ENCODE measurements around the gene FAM171A2. TPM values are rescaled to one million over a fixed set of nuclear protein-coding genes. Genes with fewer than 3 reads are reported as not detected.

The FAM171A2 gene
- total RNA-seq, 2 donors from 2014 or later: 2.4 to 3.3 TPM

GRCh38 chr17:44355642-44356099 is 8.0 kb downstream of the FAM171A2 start:
- Histone ChIP-seq H3K4me3 (no peak overlapping the region), H3K4me1 (peaks cover 0 to 1% of the 10 kb centered on the region in 2 donors), H3K27me3 (no peaks in the 10 kb centered on the region), H3K27ac (no peak overlapping the region), H3K9me3 (no peaks in the 10 kb centered on the region), H3K36me3 (peaks cover 18% of the 10 kb centered on the region)
- no peak for DNase-seq (ENCODE audit: low spot score)
- no peak for TF ChIP-seq CTCF (IDR thresholded peaks at IDR 0.05)

DNA sequence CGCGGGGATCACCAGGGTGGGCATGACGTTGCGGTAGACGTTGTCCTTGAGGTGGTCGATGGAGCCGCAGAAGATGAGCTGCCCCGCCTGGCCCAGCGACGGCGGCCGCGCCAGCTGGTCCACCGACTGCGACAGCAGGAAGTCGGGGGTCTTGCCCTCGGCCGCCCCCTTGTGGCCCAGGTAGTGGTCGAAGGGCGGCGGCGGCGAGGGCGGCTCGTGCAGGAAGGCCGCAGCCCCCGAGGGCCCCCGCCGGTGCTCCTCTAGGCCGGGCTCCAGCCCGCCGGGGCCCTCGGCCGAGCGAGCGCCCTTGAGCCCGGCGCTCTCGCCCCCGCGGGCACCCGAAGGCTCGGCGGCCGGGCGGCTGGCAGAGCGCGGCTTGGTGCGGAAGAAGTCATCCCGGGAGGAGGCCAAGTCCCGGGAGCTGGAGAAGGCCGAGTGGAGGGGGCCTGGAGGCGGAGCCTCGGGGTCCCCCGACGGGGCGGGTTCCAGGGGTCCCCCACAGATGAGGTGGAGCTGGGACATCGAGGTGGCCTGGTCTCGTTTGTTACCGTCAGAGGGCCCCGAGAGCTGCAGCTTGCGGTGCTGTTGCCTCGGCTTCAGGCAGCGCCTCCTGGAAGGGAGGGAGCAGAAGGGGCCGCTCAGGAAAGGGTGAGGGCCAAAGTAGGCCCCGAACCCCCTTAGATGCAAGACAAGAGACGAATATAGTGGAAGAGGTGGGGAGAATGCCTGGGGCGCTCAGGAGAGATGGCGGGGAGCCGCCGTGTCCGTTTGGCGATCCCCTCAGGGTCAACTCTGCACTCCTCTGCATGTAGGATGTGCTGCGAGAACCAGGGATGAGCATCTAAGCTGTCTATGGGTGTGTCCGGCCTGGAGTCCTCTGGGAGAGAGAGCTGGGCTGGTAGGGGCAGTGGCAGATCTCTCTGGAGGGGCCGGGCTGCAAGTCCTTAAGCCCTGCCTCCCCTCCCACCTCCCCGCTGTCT is 8.8 kb downstream of the FAM171A2 start:
- Histone ChIP-seq H3K4me1 (no peaks in the 10 kb centered on the region), H3K27me3 (no peaks in the 10 kb centered on the region), H3K9me3 (no peaks in the 10 kb centered on the region), H3K27ac (no peak overlapping the region), H3K36me3 (peaks cover 26% of the 10 kb centered on the region), H3K4me3 (peak overlapping the region in 1 of 2 donors; percentile 52)
- no peak for DNase-seq (ENCODE audit: low spot score)
- peak in 1 of 2 donors; percentile 50 for TF ChIP-seq CTCF (IDR thresholded peaks at IDR 0.05)

DNA sequence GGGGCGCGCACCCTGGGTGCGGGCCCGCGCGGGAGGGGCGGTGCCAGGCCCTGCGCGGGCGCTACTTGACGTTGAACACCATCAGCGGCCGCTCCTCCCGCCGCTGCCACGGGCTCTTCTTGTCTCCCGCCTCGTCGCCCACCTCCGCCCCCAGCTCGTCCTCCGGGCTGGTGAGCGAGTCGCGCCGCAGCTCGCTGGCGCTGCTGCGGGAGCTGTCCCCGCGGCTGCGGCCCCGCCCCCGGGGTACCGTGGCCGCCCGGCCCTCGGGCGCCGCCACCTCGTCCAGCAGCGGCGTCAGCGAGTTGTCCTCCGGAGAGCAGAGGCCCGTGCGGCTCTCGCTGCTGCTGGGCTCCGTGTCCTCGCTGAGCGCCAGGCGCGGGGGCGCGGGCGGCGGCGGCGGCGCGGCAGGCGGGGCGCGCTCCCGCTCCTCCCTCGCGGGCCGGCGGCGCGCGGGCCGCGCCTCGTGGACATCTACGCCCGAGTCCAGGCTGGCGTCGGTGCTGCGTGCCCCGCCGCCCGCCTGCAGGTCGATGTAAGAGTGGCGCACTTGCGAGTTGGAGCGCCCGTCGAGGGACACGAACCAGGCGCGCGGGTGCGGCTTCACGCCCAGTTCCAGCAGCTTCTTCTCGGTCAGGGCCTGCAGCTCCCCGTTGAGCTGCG is 9.9 kb downstream of the FAM171A2 start:
- no peaks in the 10 kb centered on the region for H3K4me1 ChIP-seq
- no peaks in the 10 kb centered on the region for H3K27me3 ChIP-seq
- no peak for DNase-seq (ENCODE audit: low spot score)
- H3K36me3 ChIP-seq: peaks cover 32% of the 10 kb centered on the region
- TF ChIP-seq CTCF (IDR thresholded peaks at IDR 0.05): no peak
- H3K9me3 ChIP-seq: no peaks in the 10 kb centered on the region
- peak overlapping the region; percentile 31 to 52 for H3K4me3 ChIP-seq
- H3K27ac ChIP-seq: peak overlapping the region in 1 of 2 donors; percentile 56

- H3K27ac ChIP-seq: peak overlapping the region in 1 of 2 donors; percentile 56
- H3K27me3 ChIP-seq: no peaks in the 10 kb centered on the region
- H3K4me3 ChIP-seq: peak overlapping the region; percentile 31 to 52
- H3K9me3 ChIP-seq: no peaks in the 10 kb centered on the region
- DNase-seq (ENCODE audit: low spot score): no peak
- no peaks in the 10 kb centered on the region for H3K4me1 ChIP-seq
- no peak for TF ChIP-seq CTCF (IDR thresholded peaks at IDR 0.05)
- H3K36me3 ChIP-seq: peaks cover 32% of the 10 kb centered on the region
Measured at GRCh38 chr17:44352828-44353671, 10.6 kb downstream of the FAM171A2 start.

All from right atrium auricular region (tissue), 2 donors.